Inflammatory macrophage (primary cell): ENCODE measurements around the gene MFNG.
A peak's percentile ranks its signal among the peaks of the same experiment; 100 is the strongest.
"Not testable (repeated sequence)": the region's sequence is repeated elsewhere in the genome, so short reads cannot be mapped to it uniquely, and the experiment has no call there.

Source experiments
- DNase-seq, 2 donors: peaks; one replicate each; pipeline ENCODE4 v3.0.0-alpha.2; 2020 to 2022
- total RNA-seq, 18 experiments: gene quantifications; one replicate each; lab custom pipeline; 2026; ENCODE audit warnings: mixed read lengths in 6 of 18, inconsistent platforms in 2 of 18; lab: John Stamatoyannopoulos, UW

Gene MFNG
- 5.6 to 43.3 (median 24.4) reads per million in 18 experiments for total RNA-seq

GRCh38 chr22:37486224-37486845 lies at the start of gene MFNG:
TSS of gene MFNG (minus strand) at chr22:37486384. CDS start at chr22:37486177, 207 bp downstream.
- peak; percentile 90 to 92 for DNase-seq

- no peak for DNase-seq
Measured at GRCh38 chr22:37535159-37535558, 49.0 kb upstream of the MFNG start.

- DNase-seq = no peak
Measured at GRCh38 chr22:37534445-37534844, 48.3 kb upstream of the MFNG start.

GRCh38 chr22:37533995-37534394 lies 47.8 kb upstream of the MFNG start:
- peak; percentile 64 to 74 for DNase-seq

GRCh38 chr22:37529652-37530345 lies 43.6 kb upstream of the MFNG start:
- peak in 1 of 2 donors; percentile 49 for DNase-seq

- DNase-seq = not testable (repeated sequence)
Measured at GRCh38 chr22:37527952-37528351, 41.8 kb upstream of the MFNG start.

GRCh38 chr22:37527081-37527752 lies 41.0 kb upstream of the MFNG start:
- DNase-seq = not testable (repeated sequence)

GRCh38 chr22:37526376-37526775 lies 40.2 kb upstream of the MFNG start:
- no peak for DNase-seq

GRCh38 chr22:37525746-37526350 lies 39.7 kb upstream of the MFNG start:
- no peak for DNase-seq

GRCh38 chr22:37525073-37525745 lies 39.0 kb upstream of the MFNG start:
- DNase-seq = peak; percentile 50 to 82

GRCh38 chr22:37522482-37522881 lies 36.3 kb upstream of the MFNG start:
- no peak for DNase-seq

GRCh38 chr22:37521236-37521739 lies 35.1 kb upstream of the MFNG start:
- DNase-seq = no peak

- no peak for DNase-seq
Measured at GRCh38 chr22:37520776-37521191, 34.6 kb upstream of the MFNG start.

- DNase-seq = peak in 1 of 2 donors; percentile 28
Measured at GRCh38 chr22:37519268-37520195, 33.3 kb upstream of the MFNG start, which contains the start of gene CARD10. TSS of gene CARD10 (minus strand) at chr22:37519415. CDS start at chr22:37519200, 215 bp downstream.

- DNase-seq = no peak
Measured at GRCh38 chr22:37518509-37519267, 32.5 kb upstream of the MFNG start.

- DNase-seq = no peak
Measured at GRCh38 chr22:37517826-37518450, 31.8 kb upstream of the MFNG start.

- DNase-seq = no peak
Measured at GRCh38 chr22:37516456-37516855, 30.3 kb upstream of the MFNG start.

GRCh38 chr22:37515901-37516300 lies 29.7 kb upstream of the MFNG start:
- no peak for DNase-seq

GRCh38 chr22:37514526-37515051 lies 28.4 kb upstream of the MFNG start:
- no peak for DNase-seq
